GM19372 (cell line): ENCODE results near the gene OAF.

Experiments
- ATAC-seq: cut with Tn5 transposase; IDR thresholded peaks from one replicate; pipeline ENCODE4 v1.9.1; 2021; ENCODE audit warnings: mild to moderate bottlenecking, low read depth, moderate library complexity; ENCODE audit not compliant: unreplicated experiment

The OAF gene

DNA sequence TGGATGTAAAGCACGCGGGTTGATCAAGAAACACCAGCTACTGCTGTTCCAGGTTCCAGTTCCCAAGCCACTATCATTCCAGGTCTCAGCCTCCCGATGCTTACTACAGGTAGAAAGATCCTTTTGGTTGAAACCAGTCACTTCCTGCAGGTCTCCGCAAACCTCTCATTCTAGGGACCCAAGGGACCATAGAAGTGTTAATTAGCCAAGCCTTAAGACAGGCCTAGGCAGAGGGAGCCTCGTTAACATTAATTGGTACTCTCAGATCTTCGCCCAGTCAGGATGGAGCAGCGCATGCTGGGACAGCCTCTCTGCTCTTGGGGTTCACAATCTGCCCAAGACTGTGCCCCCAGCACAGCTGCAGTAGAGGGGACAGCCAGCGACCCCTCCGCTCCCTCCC, 11.2 kb upstream of the OAF start:
- no peak for ATAC-seq

DNA sequence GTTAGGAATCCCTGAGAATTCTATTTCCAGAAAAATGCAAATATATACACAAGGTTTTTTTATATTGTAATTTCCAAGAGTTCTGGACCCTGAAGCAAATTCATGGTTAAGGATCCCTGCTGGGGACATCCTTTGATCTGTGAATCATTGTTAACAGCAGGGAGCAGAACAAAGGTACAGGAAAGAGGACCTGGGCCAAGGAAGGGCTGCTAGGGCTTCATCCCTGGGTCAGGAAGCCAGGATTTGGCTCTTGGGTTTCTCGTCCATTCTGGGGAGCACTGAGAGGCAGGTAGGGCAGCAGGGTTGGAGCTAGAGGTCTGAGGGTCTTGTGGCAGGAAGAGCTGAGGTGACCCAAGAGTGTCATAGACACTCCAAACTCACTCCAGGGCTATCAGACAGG, 10.2 kb upstream of the OAF start:
- ATAC-seq = no peak

DNA sequence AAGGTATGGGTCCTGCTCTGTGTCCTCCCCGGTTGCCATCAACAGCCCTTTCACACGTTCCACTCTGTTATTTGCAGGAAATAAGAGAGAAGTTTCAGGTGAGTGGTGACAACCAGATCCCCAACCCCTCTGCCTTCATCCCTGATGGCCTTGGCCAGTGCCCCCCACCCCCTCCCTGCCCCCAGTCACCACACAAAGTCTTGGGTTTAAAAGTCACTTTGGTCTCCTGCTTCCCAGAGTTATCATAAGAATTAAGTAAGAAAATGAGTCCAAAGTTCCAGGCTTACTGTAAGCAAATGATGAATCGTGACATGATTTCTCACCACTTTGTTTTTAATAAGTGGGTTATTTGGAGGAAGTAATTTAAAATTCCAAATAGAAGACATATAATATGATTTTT, 9.2 kb upstream of the OAF start:
- ATAC-seq = no peak

DNA sequence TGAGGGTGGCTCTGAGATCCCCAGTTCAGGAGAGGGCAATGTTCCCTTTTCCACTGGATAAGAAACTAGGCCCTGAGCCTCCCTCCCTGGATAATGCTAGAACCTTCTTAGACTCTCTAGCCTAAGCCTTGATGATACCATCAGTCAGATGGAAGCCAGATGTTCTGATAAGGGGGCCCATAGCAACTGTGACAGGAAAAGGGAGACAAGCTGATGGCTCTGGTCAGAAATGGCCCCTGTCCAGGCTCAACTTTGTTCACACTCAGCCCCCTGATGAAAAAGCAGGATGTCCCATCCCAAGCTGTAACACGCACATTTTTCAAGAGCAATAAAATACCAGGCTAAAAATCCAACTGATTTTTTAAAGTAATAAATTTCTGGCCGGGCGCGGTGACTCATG, 7.2 kb upstream of the OAF start:
- no peak for ATAC-seq

DNA sequence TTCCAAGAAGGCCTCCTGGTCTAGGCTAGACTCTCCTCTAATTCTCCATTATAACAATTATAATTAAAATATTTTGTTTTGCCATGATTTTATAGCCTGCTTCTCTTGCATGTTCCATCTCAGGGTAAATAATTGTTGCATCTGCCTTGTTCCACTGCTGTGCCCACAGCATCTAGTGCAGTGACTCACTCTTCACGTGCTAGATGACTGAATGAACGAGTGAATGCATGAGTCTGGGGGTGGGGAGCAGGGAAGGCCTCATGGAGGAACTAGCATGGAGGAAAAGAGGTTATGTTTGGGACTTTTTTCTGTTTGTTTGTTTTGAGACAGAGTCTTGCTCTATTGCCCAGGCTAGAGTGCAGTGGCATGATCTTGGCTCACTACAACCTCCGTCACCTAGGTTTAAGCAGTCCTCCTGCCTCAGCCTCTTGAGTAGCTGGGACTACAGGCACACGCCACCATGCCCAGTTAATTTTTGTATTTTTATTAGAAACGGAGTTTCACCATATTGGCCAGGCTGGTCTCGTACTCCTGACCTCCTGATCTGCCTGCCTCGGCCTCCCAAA, 5.2 kb upstream of the OAF start:
- no peak for ATAC-seq

DNA sequence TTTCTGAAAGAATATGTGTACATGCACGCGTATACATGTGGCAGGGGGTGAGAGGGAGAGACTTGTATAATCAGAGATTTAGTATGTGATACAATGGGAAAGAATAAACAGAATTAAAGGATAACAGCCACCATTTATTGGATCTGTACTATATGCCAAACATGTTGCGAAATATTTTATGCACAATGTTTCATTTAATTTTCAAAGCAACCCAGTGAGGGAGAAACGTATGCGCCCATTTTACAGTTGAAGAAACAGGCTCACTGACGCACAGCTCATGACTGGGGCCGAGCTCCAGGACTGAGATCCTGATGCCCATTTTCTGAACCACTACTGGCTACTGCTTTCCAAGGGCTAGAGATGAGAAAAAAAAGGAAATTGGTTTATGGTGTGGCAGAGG, 3.3 kb upstream of the OAF start:
- no peak for ATAC-seq

DNA sequence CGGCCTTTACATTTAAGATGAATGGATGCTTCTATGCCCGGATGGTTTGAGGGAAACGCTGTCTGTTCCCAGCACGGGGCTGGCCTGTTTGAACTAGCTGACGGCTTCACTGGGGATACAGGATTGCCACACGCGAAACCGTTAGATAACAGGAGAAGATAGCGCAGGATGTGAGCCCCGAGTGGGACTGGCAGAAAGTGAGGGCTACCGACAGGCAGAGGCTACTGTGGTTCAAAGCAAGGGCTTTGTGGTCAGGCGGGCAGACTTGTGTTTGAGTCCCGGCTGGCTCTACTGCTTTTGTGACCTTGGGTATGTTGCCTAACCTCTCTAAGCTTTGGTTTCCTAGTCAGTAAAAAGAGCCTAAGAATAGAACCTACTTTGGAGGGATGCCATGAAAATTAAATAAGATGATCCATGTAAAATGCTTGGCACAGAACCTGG, 2.8 kb upstream of the OAF start:
- ATAC-seq = no peak

DNA sequence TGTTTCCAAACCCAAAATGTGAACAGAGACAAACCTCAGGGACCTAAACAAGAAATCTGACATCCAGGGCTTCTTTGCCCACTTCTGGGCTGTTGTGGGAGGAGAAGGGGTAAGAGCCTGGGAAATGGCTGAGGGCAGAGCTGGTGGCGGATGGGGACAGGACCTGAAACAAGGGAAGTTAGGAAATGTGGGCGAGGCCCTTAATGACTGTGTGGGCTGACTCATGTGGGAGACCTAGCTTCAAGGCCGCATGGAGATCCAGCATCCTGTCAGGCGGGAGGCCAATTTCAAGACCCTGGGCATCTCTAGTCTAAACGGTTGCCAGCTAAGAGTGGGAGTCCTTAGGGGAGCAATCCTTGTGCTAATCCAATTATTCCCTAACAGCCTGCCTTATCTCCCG, 2.1 kb upstream of the OAF start:
- ATAC-seq = no peak

DNA sequence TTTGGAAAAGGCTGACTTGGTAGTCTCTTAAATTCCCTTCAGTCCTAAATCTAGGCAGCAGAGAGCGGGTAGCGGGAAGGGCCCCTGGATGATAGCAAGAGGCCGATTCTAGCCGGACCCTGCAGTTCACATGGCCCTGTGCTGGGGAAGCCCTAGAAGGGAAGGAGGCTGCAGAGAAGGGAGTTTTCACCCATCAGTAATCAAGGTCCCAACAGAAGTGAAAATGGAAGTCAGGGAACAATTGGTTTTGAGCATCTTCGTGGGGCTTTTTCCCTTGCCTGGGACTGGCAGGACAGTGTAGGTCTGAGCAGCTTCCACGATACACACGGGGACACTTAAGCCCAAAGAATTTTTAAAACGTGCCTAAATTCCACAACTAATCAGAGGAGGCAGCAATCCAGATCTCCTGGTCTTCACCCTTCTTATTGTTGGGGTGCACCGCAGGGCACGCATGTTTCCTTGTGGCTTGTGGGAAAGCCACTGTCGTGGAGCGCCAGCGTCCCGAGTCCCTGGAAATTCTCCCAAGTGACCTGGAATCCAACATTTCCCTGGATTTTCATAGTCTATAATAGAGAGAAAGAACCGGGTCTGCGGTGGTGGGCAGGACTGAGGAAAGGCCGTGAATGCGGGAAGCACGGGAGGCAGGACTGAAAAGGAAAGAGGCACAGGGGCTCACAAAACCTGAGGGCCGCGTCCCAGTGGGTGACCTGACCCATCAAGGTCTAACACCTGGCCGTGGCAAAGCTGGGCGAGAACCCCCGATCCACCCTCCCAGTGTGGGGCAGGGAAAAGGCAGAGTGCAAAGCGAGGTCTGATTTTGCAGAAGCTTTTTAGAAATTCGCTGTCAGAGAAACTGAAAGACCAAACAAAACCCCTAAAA, 846 bp upstream of the OAF start:
- no peak for ATAC-seq

DNA sequence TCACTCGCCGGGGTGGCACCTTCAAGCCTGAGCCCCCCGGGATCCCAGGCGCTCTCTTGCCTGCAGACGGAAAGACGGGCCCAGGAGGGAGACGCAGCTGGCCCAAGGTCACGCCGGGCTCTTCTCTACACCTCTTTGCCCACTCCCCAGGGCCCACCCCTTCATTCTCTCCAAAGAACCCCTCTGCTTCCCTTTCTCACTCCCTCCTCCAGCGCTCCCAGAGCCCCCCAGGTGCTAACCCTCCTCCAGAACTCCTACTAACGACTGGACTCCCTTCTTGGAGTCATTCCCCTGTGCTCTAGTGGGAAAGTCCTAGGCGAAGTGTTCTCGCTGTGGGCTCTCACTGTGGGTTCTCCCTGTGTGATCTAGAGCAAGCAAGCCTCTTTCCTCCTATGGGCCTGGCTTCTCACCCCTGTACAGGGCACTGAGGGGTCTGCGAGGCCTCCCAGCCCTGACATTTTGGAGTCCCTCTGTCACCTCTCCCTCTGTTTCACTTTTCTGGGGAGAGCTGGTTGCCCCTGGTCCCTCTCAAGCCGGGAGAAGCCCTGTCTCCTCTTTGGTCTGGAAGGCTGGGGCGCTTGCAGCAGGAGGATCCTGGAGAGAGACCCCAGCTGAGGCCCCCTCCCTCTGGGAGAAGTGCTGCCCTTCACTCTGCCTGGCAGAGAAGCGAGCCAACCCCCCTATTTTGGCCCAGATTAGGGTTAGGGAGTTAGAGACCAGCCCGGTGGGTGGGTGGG, 858 bp downstream of the OAF start:
- no peak for ATAC-seq

DNA sequence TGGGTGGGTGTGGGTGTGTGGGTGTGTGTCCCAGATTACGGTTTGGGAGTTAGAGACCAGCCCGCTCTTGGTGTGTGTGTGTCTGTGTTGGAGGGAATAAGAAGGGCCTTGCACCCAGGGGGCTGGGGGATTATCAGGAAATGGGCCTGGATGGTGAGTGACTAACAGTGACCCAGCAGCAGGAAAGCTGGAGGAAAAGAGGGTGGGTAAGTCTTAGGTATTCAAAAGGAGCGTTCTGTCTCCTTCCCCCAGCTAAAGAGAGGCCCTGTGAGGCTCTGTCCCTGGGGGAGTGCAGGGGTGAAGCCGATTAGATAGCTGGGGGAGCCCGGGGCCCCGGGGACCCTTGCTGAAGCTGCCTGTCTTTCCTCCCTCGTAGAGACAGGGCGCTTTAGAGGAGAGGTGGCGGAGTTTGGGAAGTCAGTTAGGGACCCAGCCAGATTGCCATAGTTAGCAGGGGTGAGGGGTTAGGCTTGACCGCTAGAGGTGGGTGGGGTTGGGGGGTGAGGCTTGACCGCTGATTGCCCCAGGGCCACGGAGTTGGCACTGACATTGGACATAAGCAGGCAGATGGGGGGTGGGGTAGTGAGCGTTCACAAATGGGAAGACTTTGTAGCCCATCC, 1.5 kb downstream of the OAF start:
- ATAC-seq = no peak

DNA sequence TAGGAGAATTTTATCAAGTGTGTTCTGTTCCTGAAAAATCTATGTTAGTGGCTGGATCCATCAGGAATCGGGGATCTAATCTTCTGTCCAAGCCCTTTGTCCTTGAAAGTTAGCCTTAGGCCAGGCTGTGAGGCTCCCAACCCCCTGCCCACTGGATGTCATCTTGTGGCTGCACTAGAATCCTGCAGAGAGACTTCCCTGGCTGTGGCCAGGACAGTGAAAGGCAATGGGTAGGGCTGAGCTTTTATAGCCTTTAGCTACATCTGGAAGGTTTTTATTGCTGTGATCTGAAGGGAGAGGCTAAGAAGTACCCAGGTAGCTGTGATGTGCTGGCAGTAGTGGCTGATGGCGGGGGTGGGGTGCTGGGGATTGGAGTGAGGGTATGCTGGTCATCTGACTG, 2.1 kb downstream of the OAF start:
- ATAC-seq = no peak

DNA sequence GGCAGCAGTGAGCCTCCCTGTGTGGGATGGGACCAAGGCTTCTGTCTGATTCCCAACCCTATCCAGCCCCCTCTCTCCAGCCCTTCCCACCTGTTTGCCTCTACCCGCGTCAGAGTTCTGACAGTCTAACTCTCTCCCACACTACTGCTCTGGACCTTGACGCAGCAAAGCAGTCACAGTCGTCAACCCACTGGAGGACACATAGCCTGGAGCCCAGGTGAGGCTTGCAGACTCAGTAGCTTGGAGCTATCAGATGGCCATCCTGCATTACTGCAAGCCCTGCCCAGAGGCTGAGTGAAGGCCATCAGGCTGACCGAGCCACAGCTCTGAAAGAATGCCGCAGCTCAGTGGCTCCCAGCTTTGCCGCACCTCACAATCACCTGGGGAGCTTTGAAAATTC, 3.7 kb downstream of the OAF start:
- ATAC-seq = no peak

DNA sequence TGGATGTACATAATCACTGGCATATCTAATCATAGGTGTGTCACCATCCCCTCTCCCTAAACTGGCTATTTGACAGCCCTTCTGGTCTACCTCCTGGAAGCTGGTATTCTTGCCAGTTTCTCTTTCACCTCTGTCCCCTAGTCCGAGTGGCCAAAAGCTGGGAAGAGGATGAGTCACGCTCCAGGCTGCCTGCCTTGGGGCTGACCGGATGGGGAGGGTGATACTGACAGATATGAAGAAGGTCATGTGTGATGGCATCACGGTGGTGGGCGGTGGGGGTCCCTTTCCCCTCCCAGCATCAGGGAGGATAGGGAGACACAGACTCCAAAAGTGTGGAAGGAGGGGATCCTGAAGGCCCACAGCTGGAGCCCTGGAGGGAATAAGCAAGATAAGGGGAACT, 4.8 kb downstream of the OAF start:
- no peak for ATAC-seq

DNA sequence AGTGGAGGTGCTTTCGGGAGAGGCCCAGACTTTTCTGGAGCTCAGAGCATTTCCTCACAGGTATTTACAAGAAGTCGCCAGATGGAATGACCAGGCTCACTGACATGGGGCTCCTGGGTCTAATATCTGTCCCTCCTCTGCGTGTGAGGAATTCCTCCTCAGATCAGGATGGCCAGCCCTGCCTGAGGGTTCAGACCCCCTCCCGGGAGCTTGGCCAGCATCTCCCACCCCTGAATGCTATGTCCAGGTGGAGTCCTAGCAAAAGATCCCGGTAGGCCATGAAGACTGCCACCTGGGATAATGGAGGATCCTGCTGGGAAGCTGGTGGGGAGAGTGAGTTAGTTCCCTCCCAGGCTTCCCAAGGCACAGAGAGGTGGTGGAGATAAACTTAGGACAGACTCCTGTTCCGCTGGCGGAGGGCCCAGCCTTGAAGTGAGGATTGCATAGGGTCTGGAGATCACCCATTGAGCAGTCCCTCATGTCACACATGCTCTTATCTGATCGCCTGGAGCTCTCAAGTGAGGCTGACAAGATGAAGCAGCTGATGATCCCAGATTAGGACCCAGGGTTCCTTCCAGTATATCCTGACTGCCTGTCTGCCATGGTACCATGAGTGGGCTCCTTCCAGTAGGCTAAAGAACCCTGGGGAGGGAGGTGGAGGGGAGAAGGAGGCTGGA, 5.7 kb downstream of the OAF start:
- ATAC-seq = no peak

DNA sequence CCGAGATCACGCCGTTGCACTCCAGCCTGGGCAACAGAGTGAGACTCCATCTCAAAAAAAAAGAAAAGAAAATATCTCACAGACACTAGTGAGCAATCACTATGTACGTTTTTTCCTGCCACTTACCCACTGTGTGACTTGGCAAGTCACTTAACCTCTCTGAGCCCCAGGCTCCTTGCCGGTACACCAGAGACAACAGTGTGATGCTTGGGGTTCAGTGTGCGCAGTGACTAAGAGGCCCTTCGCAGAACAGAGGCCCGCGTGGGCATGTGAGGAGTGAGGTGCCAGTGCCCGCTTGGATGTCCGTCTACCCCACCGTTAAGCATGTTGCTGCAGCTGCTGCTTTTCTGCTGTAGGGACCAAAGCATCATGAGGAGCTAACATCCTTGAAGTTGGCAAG, 6.7 kb downstream of the OAF start:
- ATAC-seq = no peak

DNA sequence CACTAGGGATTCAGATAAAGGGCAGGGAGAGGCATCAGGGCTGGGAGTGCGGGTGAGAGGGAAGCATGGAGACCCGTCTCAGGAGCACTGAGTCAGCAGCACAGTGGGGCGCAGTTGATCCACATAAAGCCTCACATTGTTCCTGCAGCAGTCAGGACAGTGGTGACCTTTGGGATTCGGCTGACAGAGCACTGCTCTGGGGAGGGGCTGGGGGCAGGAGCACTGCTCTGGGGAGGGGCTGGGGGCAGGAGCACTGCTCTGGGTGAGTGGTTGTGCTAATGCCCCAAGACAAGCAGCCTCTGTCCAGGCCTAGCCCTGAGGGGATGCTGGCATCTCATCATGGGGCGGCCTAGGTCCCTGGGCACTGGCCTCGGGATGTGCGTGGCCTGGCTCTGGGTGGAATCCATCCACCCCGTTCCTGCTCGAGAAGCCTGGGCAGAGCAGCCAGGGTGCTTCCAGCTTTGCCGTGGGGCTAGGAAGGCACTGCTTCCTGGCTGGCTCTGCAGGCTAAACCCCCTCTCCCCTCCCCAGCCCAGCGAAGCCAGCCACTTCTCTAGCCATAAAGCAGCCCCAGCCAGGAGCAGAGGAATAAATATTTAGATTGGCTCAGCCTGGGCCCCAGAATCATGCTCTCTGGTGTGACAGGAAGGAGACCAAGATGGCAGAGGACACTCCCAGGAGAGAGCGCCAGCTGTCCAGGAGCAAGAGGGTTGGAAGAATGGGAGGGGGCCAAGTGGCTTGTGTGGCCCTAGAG, 7.3 kb downstream of the OAF start:
- ATAC-seq = no peak

DNA sequence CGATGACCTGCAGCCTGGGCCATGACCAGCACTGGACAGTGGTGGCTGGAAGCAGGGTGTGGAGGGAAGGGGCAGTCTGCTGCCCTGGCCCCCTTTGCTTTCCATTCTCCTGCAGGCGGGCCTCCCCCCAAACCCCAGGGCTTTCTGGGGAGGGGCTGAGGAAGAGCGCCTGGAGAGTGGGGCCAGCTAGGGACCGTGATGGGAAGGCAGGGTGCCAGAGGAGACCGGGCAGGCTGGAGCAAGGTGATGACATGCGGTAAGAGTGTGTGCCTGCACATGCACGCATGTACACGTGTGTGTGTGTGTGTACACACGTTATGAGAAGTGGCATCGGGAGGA, 7.8 kb downstream of the OAF start:
- no peak for ATAC-seq

DNA sequence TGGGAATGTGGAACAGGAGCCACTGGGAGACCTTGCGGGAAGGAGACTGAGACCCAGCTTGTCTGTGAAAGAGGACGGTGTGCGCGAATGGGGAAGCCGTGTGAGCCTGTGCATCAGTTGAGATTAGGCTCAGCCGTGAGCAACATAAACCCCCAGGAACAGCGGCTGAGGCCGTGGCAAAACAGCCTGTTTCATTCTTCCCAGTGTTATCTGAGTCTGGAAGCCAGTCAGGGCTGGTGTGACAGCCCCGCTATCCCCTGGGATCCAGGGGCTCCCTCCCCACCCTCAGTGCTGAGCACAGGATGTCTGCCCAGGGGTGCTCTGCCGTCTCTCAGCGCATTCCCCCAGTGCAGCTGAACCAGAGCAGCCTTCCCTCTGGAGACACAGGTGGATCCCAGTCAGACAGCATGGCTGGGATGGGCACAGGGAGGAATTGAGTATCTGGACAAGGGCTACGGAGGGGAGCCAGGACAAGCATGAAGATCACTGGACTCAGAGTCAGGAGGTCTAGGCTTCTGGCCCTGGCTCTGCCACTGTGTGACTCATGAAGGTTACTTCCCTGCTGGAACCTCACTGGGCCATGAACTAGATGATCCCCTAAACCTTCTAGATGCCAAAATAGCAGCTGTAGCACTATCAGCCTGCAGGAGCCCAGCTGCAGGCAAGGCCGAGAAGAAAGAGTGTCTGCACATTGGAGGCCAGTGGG, 8.6 kb downstream of the OAF start:
- ATAC-seq = no peak
